Femur (tissue), 1 donor: Measurements from ENCODE around the gene MRPL44.
A peak's percentile ranks its signal among the peaks of the same experiment; 100 is the strongest.
"Not testable (repeated sequence)": the region's sequence is repeated elsewhere in the genome, so short reads cannot be mapped to it uniquely, and the experiment has no call there.

Source experiments
- DNase-seq: peaks from one replicate; pipeline ENCODE4 v3.0.0-alpha.2; 2017

MRPL44 gene

GRCh38 chr2:223972656-223973102, 15.4 kb downstream of the MRPL44 start:
- DNase-seq: no peak

GRCh38 chr2:223973606-223974005, 16.3 kb downstream of the MRPL44 start:
- DNase-seq: no peak

DNA sequence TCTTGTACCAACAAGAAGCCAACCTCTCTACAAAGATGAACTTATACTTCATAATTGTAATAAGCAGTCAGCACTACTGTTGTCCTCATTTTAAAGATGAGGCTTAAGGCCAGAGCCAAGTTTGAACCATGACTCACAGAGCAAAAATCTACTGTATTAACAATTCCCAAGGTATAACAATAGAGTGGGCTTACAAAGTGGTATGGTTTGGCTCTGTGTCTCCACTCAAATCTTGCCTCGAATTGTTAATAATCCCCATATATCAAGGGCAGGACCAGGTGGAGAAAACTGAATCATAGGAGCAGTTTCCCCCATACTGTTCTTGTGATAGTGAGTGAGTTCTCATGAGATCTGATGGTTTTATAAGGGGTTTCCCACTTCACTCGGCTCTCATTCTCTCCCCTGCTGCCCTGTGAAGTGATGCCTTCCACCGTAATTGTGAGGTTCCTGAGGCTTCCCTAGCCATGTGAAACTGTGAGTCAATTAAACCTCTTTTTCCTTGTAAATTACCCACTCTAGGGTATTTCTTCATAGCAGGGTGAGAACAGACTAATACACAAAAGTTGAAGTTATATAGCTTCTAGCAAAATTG, 19.5 kb downstream of the MRPL44 start:
- DNase-seq: no peak

DNA sequence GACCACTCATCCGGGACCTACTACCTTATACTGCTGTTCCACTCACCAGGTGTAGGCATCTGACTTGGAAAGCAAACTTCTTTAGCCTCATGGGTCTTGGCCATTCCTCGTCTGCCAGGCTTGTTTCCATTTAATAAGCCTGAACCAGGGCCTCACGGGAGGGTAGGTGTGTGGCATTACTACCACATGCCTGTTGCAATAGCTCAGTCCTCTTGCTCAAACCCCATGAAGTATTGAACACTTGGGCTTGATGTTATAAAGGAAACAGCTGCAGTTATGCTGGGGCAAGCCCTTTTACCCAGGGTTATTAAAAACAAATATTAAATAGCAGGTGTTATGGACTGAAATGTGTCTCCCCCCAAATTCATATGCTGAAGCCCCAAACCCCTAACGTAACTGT, 21.2 kb downstream of the MRPL44 start:
- no peak for DNase-seq

GRCh38 chr2:223979730-223980396, 22.6 kb downstream of the MRPL44 start:
- no peak for DNase-seq

GRCh38 chr2:223980397-223980735, 23.1 kb downstream of the MRPL44 start:
- DNase-seq: no peak

DNA sequence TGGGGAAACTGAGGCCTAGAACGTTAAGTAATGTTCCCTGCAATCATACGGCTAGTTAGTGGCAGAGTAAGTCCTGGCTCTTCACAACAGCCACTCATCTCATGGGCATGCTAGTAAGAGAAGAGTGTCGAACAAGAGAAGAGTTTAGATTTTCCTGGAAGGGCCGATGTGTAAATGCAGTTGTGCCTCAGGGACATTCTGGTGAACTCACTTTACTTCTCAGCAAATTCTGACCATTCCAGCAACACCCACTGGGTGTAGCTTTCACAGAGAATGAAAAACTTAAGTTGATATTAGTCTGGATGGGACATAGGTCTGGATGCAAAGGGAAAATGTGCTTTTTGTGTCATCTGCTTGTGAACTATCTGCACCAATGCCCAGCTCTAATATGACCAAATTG, 23.5 kb downstream of the MRPL44 start:
- DNase-seq: no peak

DNA sequence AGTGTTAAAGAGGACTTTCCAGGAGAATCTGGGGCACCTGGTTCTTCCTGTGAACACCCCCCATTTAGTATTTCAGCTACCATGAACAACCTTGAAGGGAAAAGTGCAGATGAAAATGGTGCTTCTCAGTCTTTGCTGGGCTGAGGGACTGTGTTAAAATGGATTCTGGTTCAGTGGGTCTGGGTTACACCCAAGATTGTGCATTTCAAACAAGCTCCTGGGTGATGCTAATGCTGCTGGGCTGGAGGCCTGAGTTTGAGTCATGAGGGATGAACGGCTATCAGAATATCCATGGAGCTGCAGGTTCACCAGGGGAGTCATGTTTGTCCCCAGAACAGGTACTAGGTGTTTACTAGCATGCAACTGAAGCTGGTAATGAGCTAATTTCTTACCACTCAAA, 24.0 kb downstream of the MRPL44 start:
- no peak for DNase-seq

- no peak for DNase-seq
Measured at GRCh38 chr2:223989206-223989855, 32.1 kb downstream of the MRPL44 start.

DNA sequence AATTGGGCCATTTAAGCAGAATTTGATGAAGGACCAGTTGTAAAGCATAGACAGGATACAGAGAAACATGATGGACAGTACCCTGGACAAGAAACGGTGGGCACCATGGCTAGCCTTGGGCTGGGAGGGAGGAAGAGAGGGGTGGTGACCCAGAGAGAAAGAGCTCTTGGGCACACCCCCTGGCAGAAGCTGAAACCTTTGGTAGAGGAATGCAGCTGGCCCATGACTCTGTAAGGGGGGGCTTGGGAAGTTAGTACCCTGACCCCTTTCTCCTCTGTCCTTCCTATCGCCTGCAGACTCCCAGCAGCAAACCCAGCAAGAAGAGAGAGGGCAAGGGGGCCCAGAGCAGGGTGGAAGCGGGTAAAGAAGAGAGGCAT, 32.6 kb downstream of the MRPL44 start:
- no peak for DNase-seq

DNA sequence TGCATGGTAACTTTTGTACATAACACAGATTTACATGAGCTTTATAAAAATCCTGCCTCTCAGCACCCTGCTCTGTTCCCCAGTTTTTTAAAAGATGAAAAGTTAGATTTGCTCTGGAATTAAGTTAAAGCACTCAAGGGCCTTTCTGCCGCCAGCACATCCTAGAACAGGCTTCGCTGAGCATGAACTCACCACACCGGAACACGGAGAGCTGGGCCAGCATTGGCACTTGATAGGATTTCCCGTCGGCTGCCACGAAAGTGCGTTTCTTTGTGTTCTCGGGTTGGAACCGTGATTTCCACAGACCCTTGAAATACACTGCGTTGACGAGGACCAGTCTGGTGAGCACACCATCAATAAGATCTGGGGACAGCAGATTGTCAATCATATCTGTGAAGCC, 34.3 kb downstream of the MRPL44 start:
- DNase-seq: no peak

GRCh38 chr2:223993634-223994232, 36.5 kb downstream of the MRPL44 start:
- DNase-seq: peak; percentile 69

DNA sequence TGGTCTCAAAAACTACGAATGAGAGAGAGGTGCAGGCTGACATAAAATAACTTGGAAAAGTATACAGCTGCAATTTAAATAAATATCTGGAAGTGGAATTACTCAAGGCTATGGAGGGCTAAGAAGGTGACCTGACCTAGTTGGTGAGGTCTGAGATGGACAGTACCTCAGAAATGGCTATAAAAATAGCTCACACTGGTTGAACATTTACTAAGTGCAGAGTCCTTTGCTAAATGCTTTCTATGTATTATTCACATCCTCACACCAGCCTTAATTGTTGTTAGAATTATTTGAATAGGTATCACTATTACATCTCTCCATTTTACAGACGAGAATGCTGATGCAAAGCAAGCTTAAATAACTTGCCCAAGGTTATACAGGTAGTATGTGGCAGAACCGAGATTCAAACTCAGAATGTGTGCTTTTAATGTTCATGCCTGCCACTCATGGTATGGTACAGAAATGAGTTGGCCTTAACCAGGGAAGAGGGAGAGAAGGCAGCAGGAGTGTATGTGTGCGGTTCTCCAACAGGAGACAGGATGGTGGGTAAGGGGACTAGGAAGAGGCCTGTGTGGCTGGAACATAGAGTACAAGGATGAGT, 37.4 kb downstream of the MRPL44 start:
- DNase-seq: no peak

- no peak for DNase-seq
Measured at GRCh38 chr2:223995569-223995968, 38.3 kb downstream of the MRPL44 start.

GRCh38 chr2:223996391-223996790, 39.1 kb downstream of the MRPL44 start:
- no peak for DNase-seq

GRCh38 chr2:223997938-223998337, 40.7 kb downstream of the MRPL44 start:
- DNase-seq: no peak

DNA sequence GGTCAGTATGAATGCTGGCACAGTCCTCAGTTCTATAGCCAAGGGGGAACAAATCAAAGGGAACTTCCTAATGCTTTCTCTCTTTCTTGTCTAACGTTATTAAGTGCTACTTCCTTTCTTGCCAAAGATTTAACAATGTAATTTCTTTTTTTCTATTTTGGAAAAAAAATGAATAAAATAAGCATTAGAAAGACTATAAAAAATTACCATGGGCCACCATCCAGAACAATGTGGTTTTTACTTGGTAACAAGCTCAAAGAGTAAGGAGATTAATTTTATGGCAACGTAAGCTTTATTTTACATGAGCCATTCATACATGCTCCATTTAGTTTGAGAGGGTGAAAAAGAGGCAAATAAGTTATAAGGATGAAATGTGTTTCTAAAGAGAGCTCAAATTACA, 41.7 kb downstream of the MRPL44 start:
- DNase-seq: no peak

- no peak for DNase-seq
Measured at GRCh38 chr2:223999862-224000261, 42.6 kb downstream of the MRPL44 start.

DNA sequence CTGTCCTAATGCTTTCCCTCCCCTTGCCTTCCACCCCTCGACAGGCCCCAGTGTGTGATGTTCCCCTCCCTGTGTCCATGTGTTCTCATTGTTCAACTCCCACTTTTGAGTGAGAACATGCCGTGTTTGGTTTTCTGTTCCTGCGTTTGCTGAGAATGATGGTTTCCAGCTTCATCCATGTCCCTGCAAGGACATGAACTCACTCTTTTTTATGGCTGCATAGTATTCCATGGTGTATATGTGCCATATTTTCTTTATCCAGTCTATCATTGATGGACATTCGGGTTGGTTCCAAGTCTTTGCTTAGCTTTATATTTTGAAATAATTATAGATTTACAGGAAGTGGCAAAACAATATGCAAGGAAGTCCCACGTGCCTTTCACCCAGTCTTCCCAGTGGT, 43.4 kb downstream of the MRPL44 start:
- DNase-seq: not testable (repeated sequence)

DNA sequence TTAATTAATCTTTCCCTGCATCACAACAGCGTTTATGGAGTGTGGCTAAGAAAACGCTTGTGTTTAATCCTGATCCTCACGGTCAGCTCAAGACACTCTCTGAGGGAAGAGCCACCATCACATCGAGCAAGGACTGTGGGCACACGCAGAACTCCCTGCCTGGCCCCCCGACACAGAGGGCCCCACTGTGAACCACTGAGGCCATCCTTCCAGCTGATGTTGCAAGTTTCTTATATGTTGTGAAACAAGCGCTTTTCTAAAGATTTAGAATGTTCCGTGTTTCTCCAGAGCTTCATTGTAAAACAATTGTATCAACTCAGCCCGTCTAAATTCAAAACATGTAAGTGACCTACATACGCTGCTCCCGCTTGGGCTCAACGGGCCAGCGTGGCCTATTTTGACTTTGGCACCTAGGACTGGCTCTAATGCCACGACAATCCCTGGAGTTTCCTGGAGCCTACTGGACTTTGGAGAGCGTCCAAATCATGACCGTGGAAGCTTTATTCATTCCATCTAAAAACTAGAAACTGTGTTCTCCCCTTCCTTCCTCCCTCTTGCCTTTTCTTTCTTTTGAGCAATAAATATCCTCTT, 46.9 kb downstream of the MRPL44 start:
- no peak for DNase-seq

- no peak for DNase-seq
Measured at GRCh38 chr2:224008702-224009261, 51.5 kb downstream of the MRPL44 start.

- no peak for DNase-seq
Measured at GRCh38 chr2:224009605-224010315, 52.5 kb downstream of the MRPL44 start.
